Amygdala (tissue), 56 donors: ENCODE data around the gene CRY2.

Source experiments
- DNase-seq, 56 donors: peaks; one replicate each; lab custom pipeline; 2025; lab: John Stamatoyannopoulos, UW

CRY2 gene

GRCh38 chr11:45872651-45873356, 25.5 kb downstream of the CRY2 start:
- DNase-seq = peak in 42 of 56 donors; percentile 22 to 78 (median 50)

DNA sequence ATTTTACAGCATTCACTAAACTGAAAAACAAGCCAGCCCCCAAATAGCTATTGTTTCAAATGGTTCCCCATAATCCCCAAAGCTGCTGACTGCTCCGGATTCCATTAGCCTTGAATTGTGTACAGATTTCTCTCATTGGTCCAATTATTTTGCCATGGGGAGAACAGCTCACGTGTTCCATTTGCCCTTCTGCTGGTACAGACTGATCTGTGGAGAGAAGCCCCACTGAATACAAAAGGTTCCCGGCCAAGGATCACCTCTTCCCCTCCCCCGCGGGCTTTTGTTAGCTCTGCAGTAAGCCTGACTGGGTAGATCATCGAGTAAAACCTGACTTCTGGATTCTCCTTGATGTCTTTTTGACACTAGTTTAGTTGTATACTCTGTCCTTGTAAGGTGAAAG, 29.1 kb downstream of the CRY2 start:
- DNase-seq = peak in 1 of 56 donors; percentile 24

GRCh38 chr11:45877221-45877620, 29.9 kb downstream of the CRY2 start:
- DNase-seq = no peak

DNA sequence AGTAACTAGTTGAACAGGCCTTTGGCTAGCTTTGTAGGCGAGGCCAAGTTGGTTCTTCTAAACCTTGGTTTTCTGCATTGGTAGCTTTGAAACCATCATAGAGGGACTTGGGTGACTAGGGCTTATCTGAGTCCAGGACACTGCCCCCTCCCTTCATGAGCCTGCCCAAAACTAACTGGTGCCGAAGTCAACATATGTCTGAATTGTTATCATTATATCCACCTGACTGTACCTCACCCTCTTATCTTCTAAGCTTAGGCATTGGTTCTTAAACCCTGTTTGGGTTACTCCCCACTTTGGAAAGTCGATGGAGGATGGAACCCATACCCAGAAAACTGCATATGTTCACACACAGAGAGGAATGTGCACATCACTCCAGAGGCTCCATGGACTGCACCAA, 30.6 kb downstream of the CRY2 start:
- no peak for DNase-seq

- peak in 3 of 56 donors; percentile 18 to 41 (median 34) for DNase-seq
Measured at GRCh38 chr11:45879803-45880686, 32.8 kb downstream of the CRY2 start.

DNA sequence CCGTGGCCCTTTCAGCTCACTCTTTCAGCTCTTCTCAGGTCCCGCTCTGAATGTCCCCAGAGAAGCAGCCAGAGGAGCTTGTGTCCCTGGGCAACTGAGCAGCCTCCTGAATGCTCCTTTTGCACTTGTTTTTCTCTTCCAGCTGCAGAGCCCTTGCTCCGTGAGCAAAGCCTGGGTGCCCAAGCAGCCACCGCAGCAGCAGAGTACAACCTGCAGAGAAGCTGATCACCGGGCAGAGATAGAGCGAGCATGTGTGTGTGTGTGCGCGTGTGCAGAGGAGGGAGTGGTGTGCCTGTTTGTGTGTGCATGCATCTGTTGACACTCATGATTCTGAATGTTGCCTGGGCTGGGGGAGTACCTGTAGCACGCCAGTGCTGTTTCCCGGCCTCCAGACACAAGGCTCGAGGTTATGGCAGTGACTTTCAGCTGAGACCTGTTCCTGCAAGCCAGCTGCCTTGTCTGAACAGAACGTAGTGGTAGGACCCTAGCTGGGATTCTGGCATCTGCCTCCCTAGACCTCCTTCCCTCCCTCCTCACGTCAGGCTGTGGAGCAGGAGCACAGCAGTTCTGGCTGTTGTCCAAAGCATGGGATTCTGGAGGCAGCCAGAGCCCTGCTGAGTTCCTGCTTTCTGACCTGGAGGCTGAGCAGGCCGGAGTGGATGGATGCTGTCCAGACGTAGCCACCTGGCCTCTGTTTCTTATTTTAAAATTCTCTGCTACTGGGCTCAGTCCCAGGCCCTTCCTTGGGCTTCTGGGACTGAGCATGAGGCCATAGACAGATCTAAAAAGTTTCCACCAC, 33.7 kb downstream of the CRY2 start:
- no peak for DNase-seq

DNA sequence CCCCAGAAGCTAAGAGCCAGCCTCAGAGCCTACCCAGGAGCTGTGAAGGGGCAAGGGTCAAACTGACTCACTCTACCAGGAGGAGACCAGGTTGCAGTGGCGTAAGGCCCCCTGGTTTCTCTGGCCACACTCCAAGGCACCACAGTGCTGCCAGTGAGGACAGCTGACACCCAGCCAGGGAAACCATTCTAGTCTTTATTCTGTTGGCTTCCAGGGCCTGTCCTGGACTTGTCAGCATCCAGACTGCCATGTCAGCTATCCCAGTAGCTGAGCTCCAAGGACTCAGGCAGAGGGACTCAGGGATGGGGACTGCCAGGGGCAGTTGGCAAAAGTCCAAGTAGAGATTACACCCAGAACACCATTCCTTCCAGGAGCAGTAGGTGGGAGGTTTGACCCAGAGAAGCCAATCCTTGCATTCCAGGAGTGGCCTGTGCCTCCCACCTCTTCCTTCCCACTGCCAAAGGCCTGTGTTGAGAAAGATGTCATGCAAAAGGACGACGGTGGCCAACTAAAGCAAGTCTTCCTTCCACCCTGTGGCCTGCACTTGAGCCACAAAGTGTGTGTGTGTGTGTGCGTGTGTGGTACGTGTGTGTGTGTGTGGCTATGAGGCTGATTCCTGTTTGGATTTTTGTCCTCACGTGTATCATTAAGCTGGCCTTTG, 34.6 kb downstream of the CRY2 start:
- DNase-seq = peak in 1 of 56 donors; percentile 21

GRCh38 chr11:45884596-45885185, 37.4 kb downstream of the CRY2 start:
- no peak for DNase-seq

DNA sequence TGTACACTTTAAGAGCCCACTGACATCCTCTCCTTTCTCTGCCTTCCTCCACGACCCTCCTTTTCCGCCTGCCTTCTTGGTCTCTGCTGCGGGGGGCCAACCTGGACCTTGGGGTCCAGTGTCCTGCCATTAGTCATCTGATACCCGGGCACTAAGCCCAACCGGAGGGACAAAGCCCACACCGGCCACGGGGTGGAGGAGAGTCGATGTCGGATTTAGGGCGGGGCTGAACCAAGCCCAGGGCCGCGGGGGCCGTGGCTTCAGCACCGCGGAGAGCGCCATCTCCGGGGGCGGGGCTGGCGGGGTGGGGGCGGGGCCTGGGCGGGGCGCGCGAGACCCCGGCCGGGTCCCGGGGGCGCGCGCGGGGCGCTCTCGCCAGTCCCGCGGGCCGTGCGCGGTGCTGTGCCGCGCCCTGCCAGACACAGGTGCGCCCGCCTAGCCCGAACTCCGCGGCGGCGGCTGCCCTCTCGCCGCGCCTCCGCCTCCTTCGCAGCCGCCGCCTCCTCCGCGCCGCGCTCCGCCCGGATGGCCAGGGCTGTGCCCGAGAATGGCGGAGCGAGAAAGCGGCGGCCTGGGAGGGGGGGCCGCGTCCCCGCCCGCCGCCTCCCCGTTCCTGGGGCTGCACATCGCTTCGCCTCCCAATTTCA, 38.1 kb downstream of the CRY2 start, which contains the start of gene MAPK8IP1:
TSS of gene MAPK8IP1 (plus strand) at position 378 of the 647 bp plus-strand sequence. CDS start at position 548, 170 bp downstream.
- DNase-seq = peak in 20 of 56 donors; percentile 23 to 74 (median 44)

- DNase-seq = peak in 1 of 56 donors; percentile 28
Measured at GRCh38 chr11:45885921-45886721, 38.8 kb downstream of the CRY2 start.

- no peak for DNase-seq
Measured at GRCh38 chr11:45886816-45887520, 39.7 kb downstream of the CRY2 start.

- peak in 1 of 56 donors; percentile 24 for DNase-seq
Measured at GRCh38 chr11:45887587-45887986, 40.3 kb downstream of the CRY2 start.

DNA sequence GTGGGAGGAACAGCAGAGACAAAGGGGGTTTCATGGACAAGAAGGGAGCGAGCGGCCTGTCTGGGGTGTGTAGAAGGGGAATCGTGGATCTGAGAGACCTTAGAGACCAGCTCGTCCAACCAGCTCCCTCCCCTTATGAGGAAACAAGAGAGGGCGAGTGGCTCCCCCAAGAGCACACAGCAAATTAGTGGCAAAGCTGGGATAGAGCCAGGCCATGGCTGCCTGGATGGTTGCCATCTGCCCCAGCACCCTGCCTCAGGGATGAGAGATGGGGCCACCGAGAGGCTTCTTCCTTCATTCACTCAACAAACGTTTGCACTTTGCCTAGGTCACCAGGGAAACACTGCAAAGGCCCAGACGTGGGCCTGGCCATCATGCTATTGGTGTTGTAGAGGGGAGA, 42.3 kb downstream of the CRY2 start:
- no peak for DNase-seq

GRCh38 chr11:45889966-45890365, 42.7 kb downstream of the CRY2 start:
- no peak for DNase-seq

DNA sequence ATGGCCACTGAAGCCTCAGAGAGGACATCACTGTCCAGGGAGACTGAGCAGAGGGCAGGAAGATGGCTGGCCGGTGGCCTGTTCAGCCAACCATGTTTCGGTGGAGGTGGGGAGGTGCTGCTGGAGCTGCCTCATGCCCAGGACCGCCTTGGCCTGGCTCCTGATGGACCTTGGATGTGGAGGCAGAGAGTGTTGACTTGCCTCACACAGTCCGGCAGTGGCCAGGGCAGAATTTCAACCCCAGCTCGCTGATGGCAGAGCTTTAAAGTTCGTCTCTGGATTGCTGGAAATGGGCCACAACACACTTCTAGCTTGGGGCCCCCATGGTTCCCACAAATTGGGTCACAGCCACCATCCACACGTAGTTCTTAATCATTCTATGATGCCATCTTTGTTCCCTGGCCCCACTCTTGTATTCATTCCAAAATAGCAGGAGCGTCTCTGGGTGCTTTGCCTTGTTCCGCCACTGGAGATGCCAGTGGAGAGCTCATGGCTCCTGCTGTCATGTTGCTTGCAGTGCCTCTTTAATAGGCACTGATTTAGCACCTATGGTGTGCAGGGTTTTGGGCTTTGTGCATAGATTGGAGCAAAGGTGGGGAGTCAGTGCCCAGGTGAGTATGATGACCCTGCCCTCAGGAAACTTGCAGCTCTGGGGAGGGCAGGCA, 43.7 kb downstream of the CRY2 start:
- no peak for DNase-seq

DNA sequence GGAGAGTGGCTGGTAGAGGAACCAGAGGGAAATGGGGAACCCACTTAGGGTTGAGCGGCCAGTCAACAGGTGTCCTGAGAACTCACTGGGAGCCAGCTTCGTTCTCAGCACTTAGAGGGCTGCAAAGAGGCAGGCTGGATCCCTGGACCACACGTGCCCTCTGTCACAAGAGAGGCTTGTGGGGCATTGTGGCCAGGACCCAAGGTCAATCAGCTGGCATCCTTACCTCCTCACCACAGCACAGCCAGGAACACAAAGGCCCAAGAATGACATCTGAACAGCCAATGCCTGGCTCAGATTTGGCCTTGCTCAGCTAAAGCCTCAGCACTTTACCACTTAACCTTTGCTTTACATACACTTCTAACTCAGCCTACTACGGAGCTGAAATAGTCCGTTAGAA, 45.6 kb downstream of the CRY2 start:
- DNase-seq = no peak
